HG02678 (cell line): Measurements from ENCODE around the gene ZNF488.

Experiments used
- ATAC-seq: cut with Tn5 transposase; IDR thresholded peaks from one replicate; pipeline ENCODE4 v1.9.1; 2021; ENCODE audit warnings: mild to moderate bottlenecking, moderate library complexity; ENCODE audit not compliant: unreplicated experiment

Gene ZNF488

GRCh38 chr10:47383261-47384147 lies 589 bp downstream of the ZNF488 start:
- ATAC-seq, result no peak

DNA sequence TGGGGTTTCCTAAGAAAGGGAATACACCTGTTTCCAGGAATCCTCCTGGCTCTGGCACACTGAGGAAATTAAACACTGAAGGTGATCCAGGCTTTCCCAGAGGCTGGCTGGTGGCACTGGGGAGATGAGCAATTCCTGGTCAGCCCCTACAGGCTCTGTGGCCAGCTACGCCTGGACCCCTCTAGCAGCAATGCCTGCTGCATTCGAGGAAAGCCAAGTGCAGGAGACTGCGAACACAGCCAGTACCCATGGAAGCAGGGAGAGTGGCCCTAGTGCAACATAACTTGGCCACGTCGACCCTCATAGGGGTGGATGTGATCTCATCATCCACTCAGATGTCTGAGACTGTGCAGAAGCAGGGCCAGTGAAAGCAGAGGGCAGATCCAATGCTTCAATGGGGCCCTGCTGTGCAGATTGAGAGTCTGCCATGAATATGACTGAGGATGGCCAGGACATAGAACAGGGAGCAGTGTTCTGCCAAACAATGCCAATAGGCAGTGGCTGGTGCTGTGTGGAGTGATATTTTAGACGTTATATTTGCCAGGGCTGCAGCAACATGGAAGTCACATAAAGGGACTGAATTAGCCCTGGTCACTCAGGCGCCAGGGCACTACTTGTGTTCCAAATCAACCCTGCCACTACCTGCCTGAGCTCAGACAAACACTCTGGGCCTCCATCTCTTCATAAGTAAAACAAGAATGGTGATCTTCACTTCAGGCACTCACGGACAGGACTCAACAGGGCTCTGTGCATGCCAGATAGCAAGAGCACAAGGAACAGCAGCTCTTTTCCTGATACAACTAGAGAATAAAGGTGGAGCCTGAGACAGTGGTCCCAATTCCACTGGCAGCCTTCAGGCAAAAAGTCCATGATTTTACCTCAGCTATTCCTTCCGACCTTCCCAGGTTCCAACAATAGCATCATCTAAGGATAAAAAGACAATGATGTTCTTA lies 2.4 kb downstream of the ZNF488 start:
- no peak for ATAC-seq

DNA sequence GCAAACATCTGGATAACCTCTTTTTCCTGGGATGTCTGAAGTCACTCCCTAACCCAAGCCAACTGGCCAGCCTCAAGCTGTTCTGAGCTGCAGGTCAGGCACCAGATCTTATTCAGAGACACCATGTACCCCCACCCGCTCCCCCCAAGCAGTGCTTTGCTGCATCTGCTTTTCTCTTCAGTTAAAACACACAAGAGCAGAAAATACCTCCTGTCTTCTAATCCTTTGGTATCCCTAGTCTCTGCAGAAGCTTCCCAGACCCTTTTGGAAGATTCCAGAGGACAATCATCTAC lies 3.0 kb downstream of the ZNF488 start:
- ATAC-seq, result no peak

DNA sequence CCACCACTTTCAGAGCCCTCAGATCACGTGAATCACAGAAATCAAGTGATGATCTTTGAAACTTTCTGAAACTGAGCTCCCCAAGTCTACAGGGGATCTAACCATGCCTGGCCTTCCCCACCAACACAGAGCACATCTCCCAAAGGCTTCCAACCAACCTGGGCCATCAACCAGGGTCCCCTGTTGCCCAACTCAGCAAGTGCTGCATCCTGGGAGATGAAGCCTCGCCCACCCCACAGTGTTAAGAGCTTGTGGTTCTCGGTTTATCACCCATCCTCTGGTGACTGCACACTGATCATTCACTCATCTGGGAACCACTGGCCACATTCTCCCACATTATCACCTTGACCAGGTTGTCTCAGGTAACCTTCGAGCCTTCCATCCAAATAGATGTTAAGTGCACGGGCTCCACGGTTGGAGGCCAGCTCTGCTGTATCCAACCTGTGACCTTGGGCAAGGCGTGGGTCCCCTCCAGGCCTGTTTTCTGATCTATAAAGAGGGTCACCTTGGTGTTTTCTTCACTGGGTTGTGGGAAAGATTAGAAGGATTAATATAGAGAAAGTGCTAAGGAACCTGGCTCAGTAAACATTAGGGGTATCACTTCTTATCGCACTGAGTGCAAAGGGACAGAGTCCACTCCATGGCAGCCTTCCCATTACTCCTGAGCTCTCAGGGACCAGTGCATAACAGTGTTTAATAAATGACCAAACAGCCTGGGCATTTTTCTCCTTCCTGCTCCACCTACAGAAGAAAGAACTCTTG lies 3.6 kb downstream of the ZNF488 start:
- no peak for ATAC-seq

GRCh38 chr10:47379901-47380300 lies 4.2 kb downstream of the ZNF488 start:
- no peak for ATAC-seq

GRCh38 chr10:47379445-47379785 lies 4.7 kb downstream of the ZNF488 start:
- ATAC-seq, result no peak

GRCh38 chr10:47378606-47379444 lies 5.3 kb downstream of the ZNF488 start:
- no peak for ATAC-seq

DNA sequence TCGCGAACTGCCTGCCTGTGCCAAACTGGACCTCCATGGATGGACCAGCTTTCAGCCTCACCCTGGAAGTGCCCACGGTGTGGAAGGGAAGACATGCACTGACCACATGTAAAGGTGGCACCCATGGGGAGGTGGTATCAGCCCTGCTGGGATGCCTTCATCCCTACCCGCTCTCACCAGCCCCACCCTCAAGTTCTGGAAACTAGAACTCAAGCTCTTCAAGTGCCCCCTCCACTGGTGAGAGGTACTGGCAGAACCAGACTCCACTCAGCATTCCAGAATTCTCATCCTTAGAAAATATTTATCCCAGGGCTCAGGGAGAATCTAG lies 5.9 kb downstream of the ZNF488 start:
- no peak for ATAC-seq

DNA sequence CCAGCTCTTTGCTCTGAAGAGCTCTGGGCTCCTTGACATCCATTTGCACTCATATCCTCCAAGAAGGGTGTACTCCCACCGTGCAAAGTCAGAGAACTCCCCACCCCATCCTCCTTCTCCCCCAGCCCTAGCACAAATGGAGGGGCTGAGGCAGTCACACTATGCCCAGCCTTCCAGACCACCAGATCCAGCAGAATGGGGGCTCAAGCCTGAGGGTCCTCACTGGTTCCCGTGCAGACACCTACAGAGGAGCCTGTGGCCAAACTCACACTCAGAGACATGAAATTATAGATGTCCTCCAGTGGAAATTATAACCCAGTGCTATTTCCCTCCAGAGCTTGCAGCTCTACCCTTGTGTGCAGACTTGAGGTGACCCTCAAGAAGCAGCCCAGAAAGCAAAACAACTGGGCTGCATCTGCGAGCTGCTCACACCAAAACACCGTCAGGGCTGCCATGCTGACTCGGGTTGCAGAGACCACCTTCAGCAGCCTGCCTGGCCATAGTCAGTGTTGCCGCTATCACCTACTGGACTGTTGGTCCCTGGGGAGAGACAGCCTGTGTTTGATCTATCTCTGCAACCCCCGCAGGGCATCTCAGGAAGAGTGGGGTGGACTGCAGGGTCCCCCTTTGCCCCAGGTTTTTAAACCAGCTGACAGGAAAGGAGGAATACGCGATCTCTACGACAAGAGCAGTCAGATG lies 7.4 kb downstream of the ZNF488 start:
- ATAC-seq, result no peak

- ATAC-seq, result no peak
These were observed 9.2 kb downstream of the ZNF488 start for GRCh38 chr10:47374611-47375536.

DNA sequence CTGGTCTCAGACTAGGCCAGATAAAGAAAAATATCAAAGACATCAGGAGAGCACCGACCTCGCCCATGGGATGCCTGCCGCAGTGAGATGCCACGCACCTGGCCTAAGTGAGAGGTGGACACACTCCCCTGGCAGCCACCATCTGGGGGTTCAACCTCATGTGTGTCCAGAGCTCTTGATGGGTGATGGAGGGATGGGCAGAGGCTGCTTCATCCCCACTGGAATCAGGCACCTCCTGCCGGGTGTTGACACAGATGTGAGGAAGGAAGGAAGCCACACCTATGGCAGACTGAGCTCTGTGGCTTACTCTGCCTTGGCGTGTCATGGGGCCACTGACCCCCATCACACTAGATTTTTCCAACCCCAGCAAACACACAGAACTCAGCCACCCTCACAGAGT lies 11.4 kb downstream of the ZNF488 start:
- no peak for ATAC-seq

- ATAC-seq, result no peak
These were observed 12.2 kb downstream of the ZNF488 start for GRCh38 chr10:47371629-47372485.

DNA sequence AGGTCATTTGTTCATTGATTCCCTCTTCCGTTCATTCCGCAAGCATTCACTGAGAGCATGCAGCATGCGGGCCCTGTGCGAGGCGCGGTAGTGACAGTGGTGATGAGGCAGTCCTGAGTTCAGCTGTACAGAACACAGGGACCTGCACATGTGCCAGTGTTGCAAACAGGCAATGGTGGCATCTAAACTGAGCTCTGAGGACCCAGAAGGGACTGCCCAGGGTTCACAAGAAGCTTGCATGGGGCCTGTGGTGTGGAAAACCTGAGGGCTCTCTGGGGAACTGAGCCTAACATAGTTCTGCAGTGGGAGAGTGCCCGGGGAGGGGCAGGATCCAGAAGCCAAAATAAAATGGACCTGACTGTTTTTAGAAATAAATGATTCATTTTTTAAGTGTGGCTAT lies 13.2 kb downstream of the ZNF488 start:
- no peak for ATAC-seq

GRCh38 chr10:47370015-47370767 lies 13.9 kb downstream of the ZNF488 start:
- no peak for ATAC-seq

- no peak for ATAC-seq
These were observed 14.7 kb downstream of the ZNF488 start for GRCh38 chr10:47369251-47369894.

GRCh38 chr10:47368431-47369180 lies 15.5 kb downstream of the ZNF488 start:
- ATAC-seq, result no peak
